Urinary bladder (tissue), 4 donors: ENCODE results near the gene CCRL2. TPM values are rescaled to one million over a fixed set of nuclear protein-coding genes. Genes with fewer than 3 reads are reported as not detected.
"Not testable (repeated sequence)": the region's sequence is repeated elsewhere in the genome, so short reads cannot be mapped to it uniquely, and the experiment has no call there.

Source experiments
- DNase-seq: peaks from one replicate; pipeline ENCODE4 v3.0.0-alpha.2; 2015; ENCODE audit errors: extremely low spot score
- H3K27ac ChIP-seq: one replicate; pipeline ENCODE4 v1.5.1; 2013; ENCODE audit warnings: low read depth, mild to moderate bottlenecking, moderate library complexity
- H3K36me3 ChIP-seq: one replicate; pipeline ENCODE4 v1.6.1; 2013; ENCODE audit warnings: mild to moderate bottlenecking, moderate library complexity; ENCODE audit not compliant: insufficient read depth
- H3K4me1 ChIP-seq: one replicate; pipeline ENCODE4 v1.6.1; 2013; ENCODE audit warnings: mild to moderate bottlenecking, moderate library complexity; ENCODE audit not compliant: insufficient read depth
- H3K4me3 ChIP-seq: one replicate; pipeline ENCODE4 v1.5.1; 2013; ENCODE audit warnings: low read depth, low read length
- WGBS: extraction: QIAGEN DNeasy Blood & Tissue Kit; methylation state at CpG from one replicate; pipeline ENCODE4 v1.1.7; 2013; 5-methylcytosine and 5-hydroxymethylcytosine counted together
- polyA plus RNA-seq: library from polyadenylated mRNA; stranded (reverse); fragments of 200-250 nt; gene quantifications from one replicate; pipeline ENCODE4 v1.2.3, GENCODE V29; 2013
- total RNA-seq: library from RNA; depleted of rRNA; stranded (reverse); fragments of >200 nt; gene quantifications from one replicate; pipeline ENCODE4 v1.2.3, GENCODE V29; 2014
- donor health status: healthy with polysubstance abuse.
- donor health status: healthy.

Gene CCRL2
- total and polyA plus RNA-seq, 2 donors = 1.6 to 2.5 TPM

DNA sequence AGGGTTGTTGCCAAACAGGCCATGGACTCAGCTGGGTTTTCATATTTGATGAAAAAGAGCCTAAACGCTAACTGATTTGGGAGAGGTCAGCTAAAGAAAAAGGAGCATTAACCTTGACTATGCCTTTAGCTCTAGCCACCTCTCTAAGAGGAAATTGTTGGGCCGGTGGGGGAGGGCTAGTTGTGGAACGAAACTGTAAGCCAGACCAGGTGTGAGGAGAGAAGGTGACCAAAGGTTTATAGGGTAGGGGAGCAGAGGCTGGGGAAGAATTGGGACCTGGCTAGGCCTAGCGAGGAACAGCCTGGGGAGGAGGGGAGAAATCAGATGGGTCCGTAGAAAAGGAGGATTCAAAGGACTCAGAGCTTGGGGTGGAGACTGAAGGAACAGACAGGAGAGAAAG is 15.5 kb upstream of the CCRL2 start:
- 85% methylated on average over 5 of the region's 5 CpGs for WGBS
- not testable (repeated sequence) for H3K27ac ChIP-seq, H3K4me3 ChIP-seq, H3K4me1 ChIP-seq, H3K36me3 ChIP-seq, DNase-seq

GRCh38 chr3:46393011-46393410 is 14.0 kb upstream of the CCRL2 start:
- Histone ChIP-seq H3K4me1 (no peaks in the 10 kb centered on the region), H3K36me3 (no peaks in the 10 kb centered on the region), H3K27ac (no peak overlapping the region), H3K4me3 (no peak overlapping the region)
- 84% methylated on average over 2 of the region's 2 CpGs for WGBS
- DNase-seq = no peak

DNA sequence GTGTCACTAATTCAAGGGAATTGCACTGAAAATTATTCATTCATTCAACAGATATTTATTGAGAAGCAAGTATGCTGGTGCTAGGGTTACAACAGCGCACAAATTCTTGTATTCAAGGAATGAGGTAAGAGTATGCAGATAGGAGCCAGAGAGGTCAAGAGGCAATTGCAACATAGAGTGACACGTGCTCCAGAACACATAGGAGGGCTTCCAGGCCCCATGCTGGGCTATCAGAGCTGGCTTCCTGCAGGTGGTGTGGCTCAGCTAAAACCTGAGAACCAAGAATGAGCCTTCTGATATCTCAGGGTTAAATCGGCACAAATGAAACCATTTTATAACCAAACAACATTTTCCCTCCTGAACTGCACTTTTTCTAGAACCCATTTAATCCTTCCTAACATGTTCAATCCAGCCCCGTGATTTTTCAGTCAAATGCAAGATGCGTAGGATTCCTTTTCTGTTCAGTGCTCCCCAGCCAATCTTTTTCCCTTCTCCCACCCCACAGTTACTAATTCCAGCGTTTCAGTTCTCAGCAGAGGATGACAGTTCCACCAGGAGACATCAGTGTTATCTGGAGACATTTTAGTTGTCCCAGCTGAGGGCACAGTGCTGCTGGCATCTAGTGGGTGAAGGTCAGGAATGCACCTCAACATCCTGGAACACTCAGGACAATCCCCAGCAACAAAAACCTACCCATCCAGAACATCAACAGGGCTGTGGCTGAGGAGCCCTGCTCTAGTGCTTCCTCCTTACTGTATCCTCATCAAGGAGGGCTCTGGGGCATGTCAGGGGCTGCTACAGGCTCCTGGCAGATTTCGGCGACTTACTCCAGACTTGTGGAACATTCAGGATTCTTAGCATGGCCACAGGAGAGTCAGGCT is 13.3 kb upstream of the CCRL2 start:
- 73% methylated on average over 8 of the region's 8 CpGs for WGBS
- H3K27ac ChIP-seq = no peak overlapping the region
- no peak overlapping the region for H3K4me3 ChIP-seq
- no peak for DNase-seq
- H3K4me1 ChIP-seq = no peaks in the 10 kb centered on the region
- H3K36me3 ChIP-seq = no peaks in the 10 kb centered on the region

- H3K36me3 ChIP-seq = no peaks in the 10 kb centered on the region
- DNase-seq = no peak
- no peak overlapping the region for H3K27ac ChIP-seq
- 75% methylated on average over 6 of the region's 6 CpGs for WGBS
- no peaks in the 10 kb centered on the region for H3K4me1 ChIP-seq
- H3K4me3 ChIP-seq = no peak overlapping the region
These were observed 11.8 kb upstream of the CCRL2 start for GRCh38 chr3:46395210-46395661.

GRCh38 chr3:46395766-46396530 is 11.1 kb upstream of the CCRL2 start:
- H3K4me1 ChIP-seq = no peaks in the 10 kb centered on the region
- no peak for DNase-seq
- no peaks in the 10 kb centered on the region for H3K36me3 ChIP-seq
- WGBS = 62% methylated on average over 6 of the region's 6 CpGs
- no peak overlapping the region for H3K4me3 ChIP-seq
- H3K27ac ChIP-seq = no peak overlapping the region

DNA sequence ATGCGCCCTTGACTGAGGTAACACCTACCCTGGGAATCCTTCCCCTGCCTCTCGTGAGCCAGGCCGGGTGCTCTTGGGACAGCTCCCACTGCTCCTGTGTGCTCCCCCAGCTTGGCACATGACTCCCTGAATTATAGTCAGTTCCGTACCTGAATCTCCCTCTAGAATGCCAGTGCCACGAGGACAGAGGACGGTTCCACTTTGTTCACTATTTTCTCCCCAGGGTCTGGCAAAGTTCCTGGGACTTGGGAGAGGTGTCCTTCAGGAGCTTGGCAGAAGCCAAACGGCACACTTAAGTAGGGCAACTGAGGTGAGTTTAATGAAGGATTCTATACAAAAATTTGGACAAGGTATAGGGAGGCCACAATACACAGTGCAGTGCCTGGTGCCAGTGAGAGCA is 9.9 kb upstream of the CCRL2 start:
- H3K27ac ChIP-seq = no peak overlapping the region
- H3K36me3 ChIP-seq = no peaks in the 10 kb centered on the region
- no peaks in the 10 kb centered on the region for H3K4me1 ChIP-seq
- no peak for DNase-seq
- H3K4me3 ChIP-seq = no peak overlapping the region
- WGBS = 90% methylated on average over 7 of the region's 7 CpGs

DNA sequence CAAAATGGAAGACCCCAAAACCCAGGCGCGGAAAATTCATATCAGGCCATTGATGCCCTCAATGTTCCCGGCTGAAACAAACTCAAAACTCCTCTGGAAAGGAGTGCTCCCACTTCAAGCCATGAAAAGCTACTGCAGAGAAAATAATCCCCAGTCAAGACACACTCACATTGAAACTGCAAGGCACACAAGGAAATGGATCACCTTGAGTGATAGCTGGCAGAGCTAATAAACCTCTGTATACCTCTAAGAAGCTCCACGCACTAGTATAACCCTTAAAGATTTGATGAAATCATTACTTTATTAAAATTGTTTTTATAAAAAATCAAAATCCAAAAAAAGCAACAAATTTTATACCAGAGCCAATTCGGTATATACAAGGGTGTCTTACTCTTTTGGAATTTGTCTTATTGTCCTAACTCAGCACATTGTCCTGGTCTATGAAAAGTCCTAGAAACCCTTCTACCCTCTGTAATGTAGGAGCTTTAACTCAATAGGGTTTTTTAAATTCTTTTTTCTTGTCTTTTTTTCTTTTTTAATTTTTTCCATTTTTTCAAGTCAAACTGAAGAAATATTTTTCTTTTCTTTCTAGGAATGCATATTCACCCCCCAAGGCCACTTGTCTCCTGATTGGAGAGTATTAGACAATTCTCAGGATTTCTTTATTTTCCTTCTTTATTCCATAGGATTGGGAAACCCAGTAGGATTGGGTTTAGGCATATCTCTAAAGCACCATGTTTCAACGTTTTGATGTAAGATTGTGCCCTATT is 8.7 kb upstream of the CCRL2 start:
- H3K4me1 ChIP-seq = no peaks in the 10 kb centered on the region
- WGBS = 90% methylated on average over 6 of the region's 6 CpGs
- no peak for DNase-seq
- H3K27ac ChIP-seq = no peak overlapping the region
- H3K36me3 ChIP-seq = no peaks in the 10 kb centered on the region
- H3K4me3 ChIP-seq = no peak overlapping the region

DNA sequence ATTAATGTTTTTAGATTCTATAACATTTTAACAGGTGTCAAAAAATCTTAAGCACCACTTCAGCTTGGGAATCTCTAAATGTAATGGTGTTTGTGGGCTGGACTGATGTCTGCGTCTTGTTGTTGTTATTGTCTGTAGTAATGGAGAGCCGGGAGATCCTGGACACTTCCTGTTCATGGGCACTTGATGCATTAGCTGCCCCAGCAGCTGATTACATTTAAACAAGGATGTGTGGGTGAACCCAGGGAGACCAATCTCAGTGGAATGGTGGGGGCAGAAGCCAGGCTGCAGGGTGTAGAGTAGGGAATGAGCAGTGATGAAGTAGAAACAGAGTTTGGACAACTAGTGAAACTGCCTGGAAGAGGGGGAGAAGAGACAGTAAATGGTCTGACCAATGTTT is 8.0 kb upstream of the CCRL2 start:
- H3K36me3 ChIP-seq = no peaks in the 10 kb centered on the region
- H3K27ac ChIP-seq = no peak overlapping the region
- no peak for DNase-seq
- no peaks in the 10 kb centered on the region for H3K4me1 ChIP-seq
- 70% methylated on average over 2 of the region's 2 CpGs for WGBS
- no peak overlapping the region for H3K4me3 ChIP-seq

DNA sequence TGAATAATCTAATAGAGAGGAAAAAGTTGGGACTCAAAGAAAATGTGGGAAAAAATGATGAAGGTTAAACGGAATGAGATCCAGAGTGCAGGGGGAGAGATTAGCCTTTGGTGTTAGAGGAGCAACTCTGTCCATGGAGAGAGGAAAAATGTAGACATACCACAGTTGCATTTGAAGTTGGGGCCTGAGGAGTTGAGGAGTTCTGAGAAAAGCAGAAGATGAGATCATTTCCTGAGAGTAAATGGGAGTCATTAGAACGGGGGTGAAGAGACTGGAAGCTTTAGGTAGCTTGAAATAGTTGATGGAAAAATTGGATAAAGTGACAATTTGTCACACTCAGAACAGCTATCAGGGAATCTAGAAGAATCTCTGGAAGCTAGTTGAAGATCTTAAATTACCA is 7.5 kb upstream of the CCRL2 start:
- no peaks in the 10 kb centered on the region for H3K36me3 ChIP-seq
- WGBS = 61% methylated on average over 2 of the region's 2 CpGs

DNA sequence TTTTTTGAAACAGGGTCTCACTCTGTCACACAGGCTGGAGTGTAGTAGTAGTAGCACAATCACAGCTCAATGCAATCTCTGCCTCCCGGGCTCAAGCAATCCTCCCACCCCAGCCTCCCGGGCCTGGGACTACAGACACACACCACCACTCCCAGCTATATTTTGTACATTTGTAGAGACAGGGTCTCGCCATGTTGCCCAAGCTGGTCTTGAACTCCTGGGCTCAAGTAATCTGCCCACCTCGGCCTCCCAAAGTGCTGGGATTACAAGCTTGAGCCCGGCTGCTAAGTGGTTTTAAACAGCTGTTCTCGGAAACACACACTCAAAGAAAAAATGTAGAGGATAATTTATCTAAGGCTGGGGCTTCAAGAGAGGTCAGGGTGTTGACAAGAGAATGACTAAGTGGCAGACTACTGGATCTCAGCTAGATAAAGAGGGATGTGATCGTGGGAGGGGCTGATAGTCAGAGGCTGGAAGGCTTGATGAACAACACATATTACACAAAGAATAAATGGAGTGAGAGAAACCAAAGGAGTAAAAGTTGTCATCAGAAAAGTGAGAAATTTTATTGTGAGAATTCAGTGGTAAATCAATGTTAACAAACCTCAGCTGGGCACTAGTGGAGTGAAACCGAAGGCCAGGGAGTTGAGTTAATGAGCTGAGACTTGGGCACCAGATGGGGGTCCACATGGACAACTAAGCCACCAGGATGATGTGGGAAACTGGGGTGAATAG is 6.9 kb upstream of the CCRL2 start:
- H3K27ac ChIP-seq = no peak overlapping the region
- DNase-seq = no peak
- no peaks in the 10 kb centered on the region for H3K4me1 ChIP-seq
- H3K36me3 ChIP-seq = no peaks in the 10 kb centered on the region
- WGBS = 39% methylated on average over 8 of the region's 8 CpGs
- H3K4me3 ChIP-seq = no peak overlapping the region

More for the DNA sequence above, 7.5 kb upstream of the CCRL2 start:
- no peaks in the 10 kb centered on the region for H3K4me1 ChIP-seq
- DNase-seq = no peak
- no peak overlapping the region for H3K27ac ChIP-seq
- H3K4me3 ChIP-seq = no peak overlapping the region

DNA sequence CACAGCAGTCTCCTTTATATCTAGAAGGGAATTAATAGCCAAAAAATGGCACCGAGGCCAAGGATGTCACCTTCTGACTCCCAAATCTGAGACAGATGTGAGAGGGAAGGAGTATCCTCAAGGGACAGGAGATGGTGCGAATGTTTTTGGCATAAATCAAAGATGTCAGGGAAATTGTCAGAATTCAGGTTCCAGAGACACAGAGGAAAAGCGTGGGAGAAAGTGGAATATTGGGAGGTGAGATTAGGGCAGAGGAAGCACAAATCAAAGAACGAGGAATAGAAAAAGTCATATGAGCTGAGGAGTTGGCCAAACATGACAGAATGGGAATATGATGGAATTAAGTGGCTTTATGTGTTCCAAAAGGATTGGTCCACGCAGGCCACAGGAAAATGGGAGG is 6.2 kb upstream of the CCRL2 start:
- no peak overlapping the region for H3K27ac ChIP-seq
- H3K36me3 ChIP-seq = no peaks in the 10 kb centered on the region
- no peak overlapping the region for H3K4me3 ChIP-seq
- DNase-seq = no peak
- WGBS = 80% methylated on average over 5 of the region's 5 CpGs
- no peaks in the 10 kb centered on the region for H3K4me1 ChIP-seq

DNA sequence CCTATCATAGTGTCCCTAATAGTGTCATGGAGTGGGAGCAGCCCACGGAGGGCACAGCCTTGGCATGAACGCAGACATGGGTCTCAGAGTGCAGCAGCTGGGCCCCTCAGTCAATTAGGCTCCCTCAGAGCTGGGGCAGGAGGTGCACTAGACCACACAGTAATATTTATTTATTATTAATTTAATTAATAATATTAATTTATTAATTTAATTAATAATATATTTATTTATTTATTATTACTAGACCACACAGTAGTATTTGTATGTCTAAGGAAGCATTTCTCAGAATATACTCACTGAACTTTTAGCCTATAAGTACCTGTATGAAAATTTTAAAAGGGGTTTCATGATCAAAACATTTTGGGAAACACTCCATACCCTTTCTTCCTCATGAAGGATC is 5.5 kb upstream of the CCRL2 start:
- H3K4me1 ChIP-seq = no peaks in the 10 kb centered on the region
- H3K36me3 ChIP-seq = no peaks in the 10 kb centered on the region
- 89% methylated on average over 2 of the region's 2 CpGs for WGBS
- DNase-seq = no peak
- H3K27ac ChIP-seq = no peak overlapping the region
- H3K4me3 ChIP-seq = no peak overlapping the region

GRCh38 chr3:46402902-46403301 is 4.2 kb upstream of the CCRL2 start:
- H3K27ac ChIP-seq, H3K4me1 ChIP-seq, DNase-seq, H3K4me3 ChIP-seq, H3K36me3 ChIP-seq: not testable (repeated sequence)
- WGBS = 91% methylated on average over 4 of the region's 4 CpGs
